ENCODE results near the gene FMO3.

FMO3 gene

GRCh38 chr1:171159148-171159547 lies 68.4 kb downstream of the FMO3 start:
- no peak for DNase-seq (ENCODE audit: low spot score)

- DNase-seq (ENCODE audit: low spot score), result peak; percentile 47
These were observed 69.5 kb downstream of the FMO3 start for GRCh38 chr1:171160211-171160610.

- DNase-seq (ENCODE audit: low spot score), result no peak
These were observed 70.1 kb downstream of the FMO3 start for GRCh38 chr1:171160639-171161354.

- no peak for DNase-seq (ENCODE audit: low spot score)
These were observed 70.7 kb downstream of the FMO3 start for GRCh38 chr1:171161431-171161830.

- no peak for DNase-seq (ENCODE audit: low spot score)
These were observed 75.7 kb downstream of the FMO3 start for GRCh38 chr1:171166361-171166760.
